Trophoblast cell (in vitro differentiated cells and primary cell): ENCODE results near the gene MFGE8. TPM values are rescaled to one million over a fixed set of nuclear protein-coding genes. Genes with fewer than 3 reads are reported as not detected.

Source experiments
- DNase-seq, 2 donors: peaks; one replicate each; pipeline ENCODE4 v3.0.0-alpha.2; 2016
- H2AFZ ChIP-seq: 2 replicates; pipeline ENCODE4 v1.6.1; 2013; ENCODE audit warnings: low read length, moderate library complexity, mild to moderate bottlenecking; ENCODE audit not compliant: insufficient read depth, poor library complexity
- H2AK5ac ChIP-seq: 2 replicates; pipeline ENCODE4 v1.6.1; 2013; ENCODE audit warnings: mild to moderate bottlenecking, low read length
- H2BK120ac ChIP-seq: 2 replicates; pipeline ENCODE4 v1.6.1; 2013; ENCODE audit warnings: low read length, mild to moderate bottlenecking, moderate library complexity; ENCODE audit not compliant: insufficient read depth, poor library complexity
- H2BK12ac ChIP-seq: 2 replicates; pipeline ENCODE4 v1.6.1; 2013; ENCODE audit warnings: mild to moderate bottlenecking, low read length, moderate library complexity
- H2BK5ac ChIP-seq: 2 replicates; pipeline ENCODE4 v1.6.1; 2013; ENCODE audit warnings: low read length, low read depth, moderate library complexity, mild to moderate bottlenecking; ENCODE audit not compliant: poor library complexity
- H3K14ac ChIP-seq: 2 replicates; pipeline ENCODE4 v1.6.1; 2013; ENCODE audit warnings: mild to moderate bottlenecking, low read length
- H3K18ac ChIP-seq: 2 replicates; pipeline ENCODE4 v1.6.1; 2013; ENCODE audit warnings: mild to moderate bottlenecking, low read length
- H3K23ac ChIP-seq: 2 replicates; pipeline ENCODE4 v1.6.1; 2013; ENCODE audit warnings: low read length
- H3K27ac ChIP-seq: 2 replicates; pipeline ENCODE4 v1.5.1; 2013; ENCODE audit warnings: low read depth, mild to moderate bottlenecking, inconsistent platforms, low read length, moderate library complexity
- H3K27me3 ChIP-seq: 2 replicates; pipeline ENCODE4 v1.6.1; 2013; ENCODE audit warnings: inconsistent platforms, mild to moderate bottlenecking, low read length, moderate library complexity; ENCODE audit not compliant: insufficient read depth
- H3K36me3 ChIP-seq, 2 experiments: 1 replicate in 1 of 2; 2 replicates in 1 of 2; pipeline ENCODE4 v1.6.1; 2013; ENCODE audit warnings: low read length in 2 of 2, mild to moderate bottlenecking in 2 of 2, moderate library complexity in 1 of 2; ENCODE audit not compliant: insufficient read depth in 2 of 2, control insufficient read depth in 1 of 2
- H3K4ac ChIP-seq: 2 replicates; pipeline ENCODE4 v1.6.1; 2013; ENCODE audit warnings: low read depth, mild to moderate bottlenecking, low read length, moderate library complexity
- H3K4me1 ChIP-seq, 2 experiments: 1 replicate in 1 of 2; 2 replicates in 1 of 2; pipeline ENCODE4 v1.6.1; 2013; ENCODE audit warnings: low read length in 2 of 2, mild to moderate bottlenecking in 2 of 2, moderate library complexity in 1 of 2; ENCODE audit not compliant: insufficient read depth in 2 of 2, control insufficient read depth in 1 of 2
- H3K4me2 ChIP-seq: 2 replicates; pipeline ENCODE4 v1.6.1; 2013; ENCODE audit warnings: inconsistent platforms, mild to moderate bottlenecking, low read length, moderate library complexity
- H3K4me3 ChIP-seq: 2 replicates; pipeline ENCODE4 v1.5.1; 2013; ENCODE audit warnings: mild to moderate bottlenecking, low read depth, low read length, inconsistent platforms
- H3K79me1 ChIP-seq: one replicate; pipeline ENCODE4 v1.6.1; 2013; ENCODE audit warnings: low read length
- H3K79me2 ChIP-seq: 2 replicates; pipeline ENCODE4 v1.6.1; 2013; ENCODE audit warnings: low read length, mild to moderate bottlenecking; ENCODE audit not compliant: control insufficient read depth, insufficient read depth, poor library complexity
- H3K9ac ChIP-seq: 2 replicates; pipeline ENCODE4 v1.6.1; 2013; ENCODE audit warnings: mild to moderate bottlenecking, low read length
- H3K9me3 ChIP-seq: 2 replicates; pipeline ENCODE4 v1.6.1; 2013; ENCODE audit warnings: low read depth, mild to moderate bottlenecking, control low read depth, inconsistent platforms, low read length; ENCODE audit not compliant: insufficient read depth
- H4K12ac ChIP-seq: 2 replicates; pipeline ENCODE4 v1.6.1; 2013; ENCODE audit warnings: low read depth, mild to moderate bottlenecking, low read length, moderate library complexity
- H4K8ac ChIP-seq: 2 replicates; pipeline ENCODE4 v1.6.1; 2013; ENCODE audit warnings: low read depth, mild to moderate bottlenecking, low read length, moderate library complexity
- H4K91ac ChIP-seq: one replicate; pipeline ENCODE4 v1.6.1; 2013; ENCODE audit warnings: low read depth, mild to moderate bottlenecking, low read length, moderate library complexity
- WGBS: extraction: QIAGEN DNeasy Blood & Tissue Kit; methylation state at CpG from one replicate; pipeline ENCODE4 v1.1.7; 2013; ENCODE audit warnings: missing lambda C conversion rate; ENCODE audit not compliant: insufficient read length, insufficient coverage; ENCODE audit errors: extremely low coverage; 5-methylcytosine and 5-hydroxymethylcytosine counted together
- polyA plus RNA-seq: library from polyadenylated mRNA; stranded (reverse); fragments of 200-250 nt; gene quantifications from 2 replicates; pipeline ENCODE4 v1.2.3, GENCODE V29; 2013

The MFGE8 gene, protein sequence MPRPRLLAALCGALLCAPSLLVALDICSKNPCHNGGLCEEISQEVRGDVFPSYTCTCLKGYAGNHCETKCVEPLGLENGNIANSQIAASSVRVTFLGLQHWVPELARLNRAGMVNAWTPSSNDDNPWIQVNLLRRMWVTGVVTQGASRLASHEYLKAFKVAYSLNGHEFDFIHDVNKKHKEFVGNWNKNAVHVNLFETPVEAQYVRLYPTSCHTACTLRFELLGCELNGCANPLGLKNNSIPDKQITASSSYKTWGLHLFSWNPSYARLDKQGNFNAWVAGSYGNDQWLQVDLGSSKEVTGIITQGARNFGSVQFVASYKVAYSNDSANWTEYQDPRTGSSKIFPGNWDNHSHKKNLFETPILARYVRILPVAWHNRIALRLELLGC
- polyA plus RNA-seq = 445 and 464 TPM in 2 replicates

DNA sequence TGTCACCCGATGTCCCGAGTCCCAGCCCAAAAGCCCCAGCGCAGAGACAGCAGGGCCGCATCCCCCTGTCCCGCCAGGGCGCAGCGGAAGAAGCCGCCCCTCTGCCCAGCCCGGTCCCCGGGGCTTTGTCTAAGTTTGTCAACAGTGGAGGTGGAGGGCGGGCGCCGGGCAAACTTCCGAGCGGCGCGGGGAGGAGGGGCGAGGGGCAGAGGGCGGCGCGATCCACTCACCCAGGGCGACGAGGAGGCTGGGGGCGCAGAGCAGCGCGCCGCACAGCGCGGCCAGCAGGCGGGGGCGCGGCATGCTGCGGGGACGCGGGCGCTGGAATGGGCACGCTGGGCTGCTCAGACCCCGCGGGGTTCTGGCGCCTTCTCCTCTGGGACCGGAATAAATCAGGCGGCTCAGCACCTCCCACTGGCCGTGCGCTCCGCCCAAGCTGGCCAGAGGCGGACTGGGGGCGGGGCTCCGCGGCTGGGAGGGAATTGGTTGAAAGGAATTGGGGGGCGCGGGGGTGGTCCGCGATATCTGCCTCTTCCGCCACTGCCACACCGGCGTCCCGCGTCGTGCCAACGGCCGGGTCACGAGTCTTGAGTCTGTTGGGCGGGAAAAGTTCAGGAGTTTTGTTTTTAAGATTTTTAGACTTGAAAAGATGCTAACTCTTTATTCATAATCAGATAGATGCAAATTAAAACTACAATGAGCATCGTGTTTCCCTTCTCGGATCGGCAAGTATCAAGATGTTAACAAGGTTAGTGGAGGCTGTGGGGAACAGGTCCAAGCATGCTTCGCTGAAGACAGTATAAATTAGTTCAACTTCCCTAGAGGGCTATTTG, at the start of gene MFGE8:
TSS of gene MFGE8 (minus strand) at position 363 of the 833 bp plus-strand sequence. CDS start at position 303, 60 bp downstream.
- H3K4me2 ChIP-seq = peak within 1 kb of the TSS; percentile 65
- H3K4ac ChIP-seq = peak within 1 kb of the TSS; percentile 84
- WGBS = no CpG with 5 or more reads among the region's 67 CpGs
- peak within 1 kb of the TSS; percentile 54 for H4K8ac ChIP-seq
- peak; percentile 16 to 47 for DNase-seq
- peak within 1 kb of the TSS; percentile 92 for H3K4me3 ChIP-seq
- H4K12ac ChIP-seq = peak within 1 kb of the TSS; percentile 71
- H2BK120ac ChIP-seq = peak within 1 kb of the TSS; percentile 56
- H3K9ac ChIP-seq = peak within 1 kb of the TSS; percentile 84
- H4K91ac ChIP-seq = peak within 1 kb of the TSS; percentile 90
- H2BK12ac ChIP-seq = peak within 1 kb of the TSS; percentile 45
- H3K4me1 ChIP-seq = peaks cover 23 to 24% of the 10 kb centered on the region in 2 experiments
- peak within 1 kb of the TSS; percentile 86 for H3K14ac ChIP-seq
- H3K36me3 ChIP-seq = peaks cover 27 to 29% of the 10 kb centered on the region in 2 experiments
- H3K23ac ChIP-seq = no peak within 1 kb of the TSS
- H3K27ac ChIP-seq = peak within 1 kb of the TSS; percentile 63
- H2AFZ ChIP-seq = peak within 1 kb of the TSS; percentile 44
- peaks cover 15% of the 10 kb centered on the region for H3K79me2 ChIP-seq
- H3K79me1 ChIP-seq = peaks cover 15% of the 10 kb centered on the region
- peak within 1 kb of the TSS; percentile 87 for H3K18ac ChIP-seq
- peak within 1 kb of the TSS; percentile 69 for H2AK5ac ChIP-seq
- no peaks in the 10 kb centered on the region for H3K27me3 ChIP-seq
- H2BK5ac ChIP-seq = peak within 1 kb of the TSS; percentile 61
- H3K9me3 ChIP-seq = no peaks in the 10 kb centered on the region

- Histone ChIP-seq H3K18ac (no peak overlapping the region), H3K23ac (no peak overlapping the region)
- no CpG with 5 or more reads among the region's 3 CpGs for WGBS
Observed at GRCh38 chr15:88959445-88959844, 46.3 kb upstream of the MFGE8 start.

GRCh38 chr15:88956906-88957305, 43.7 kb upstream of the MFGE8 start:
- Histone ChIP-seq H3K14ac (no peak overlapping the region), H2BK12ac (no peak overlapping the region), H3K79me1 (no peaks in the 10 kb centered on the region), H3K9ac (peak overlapping the region; percentile 33), H3K27me3 (no peaks in the 10 kb centered on the region), H4K91ac (no peak overlapping the region), H3K4ac (no peak overlapping the region), H3K79me2 (no peaks in the 10 kb centered on the region), H3K4me3 (no peak overlapping the region), H3K23ac (no peak overlapping the region), H4K12ac (no peak overlapping the region), H3K18ac (no peak overlapping the region), H3K4me1 (no peaks in the 10 kb centered on the region), H3K36me3 (no peaks in the 10 kb centered on the region), H4K8ac (no peak overlapping the region), H3K4me2 (no peak overlapping the region), H3K27ac (no peak overlapping the region), H2AFZ (no peak overlapping the region), H2BK120ac (no peak overlapping the region), H3K9me3 (peaks cover 2% of the 10 kb centered on the region), H2BK5ac (no peak overlapping the region), H2AK5ac (no peak overlapping the region)
- DNase-seq = no peak
- no CpG with 5 or more reads among the region's 1 CpG for WGBS

More at GRCh38 chr15:88959445-88959844, 46.3 kb upstream of the MFGE8 start:
- Histone ChIP-seq H4K8ac (no peak overlapping the region), H3K36me3 (no peaks in the 10 kb centered on the region), H4K91ac (no peak overlapping the region), H3K4me2 (no peak overlapping the region), H2BK5ac (no peak overlapping the region), H2BK120ac (no peak overlapping the region), H3K79me1 (no peaks in the 10 kb centered on the region), H2AK5ac (no peak overlapping the region), H3K9ac (no peak overlapping the region), H3K4ac (no peak overlapping the region), H3K4me3 (no peak overlapping the region), H3K27me3 (no peaks in the 10 kb centered on the region), H2AFZ (no peak overlapping the region), H2BK12ac (no peak overlapping the region), H3K9me3 (peaks cover 2% of the 10 kb centered on the region), H4K12ac (no peak overlapping the region), H3K27ac (no peak overlapping the region), H3K4me1 (no peaks in the 10 kb centered on the region), H3K79me2 (no peaks in the 10 kb centered on the region), H3K14ac (no peak overlapping the region)
- DNase-seq = no peak

GRCh38 chr15:88956263-88956662, 43.1 kb upstream of the MFGE8 start:
- H4K8ac ChIP-seq = no peak overlapping the region
- no peak overlapping the region for H3K14ac ChIP-seq
- DNase-seq = no peak
- no peak overlapping the region for H3K4me2 ChIP-seq
- no peak overlapping the region for H3K18ac ChIP-seq
- H3K9ac ChIP-seq = no peak overlapping the region
- H4K12ac ChIP-seq = no peak overlapping the region
- H3K4me1 ChIP-seq = peaks cover 0 to 1% of the 10 kb centered on the region in 2 experiments
- H3K9me3 ChIP-seq = peaks cover 2% of the 10 kb centered on the region
- H3K27ac ChIP-seq = no peak overlapping the region
- H3K4me3 ChIP-seq = no peak overlapping the region
- no CpG with 5 or more reads among the region's 7 CpGs for WGBS
- H3K23ac ChIP-seq = no peak overlapping the region
- no peak overlapping the region for H2BK5ac ChIP-seq
- no peak overlapping the region for H2AFZ ChIP-seq
- no peaks in the 10 kb centered on the region for H3K79me2 ChIP-seq
- no peaks in the 10 kb centered on the region for H3K27me3 ChIP-seq
- no peak overlapping the region for H2BK12ac ChIP-seq
- no peak overlapping the region for H2AK5ac ChIP-seq
- no peak overlapping the region for H3K4ac ChIP-seq
- no peaks in the 10 kb centered on the region for H3K79me1 ChIP-seq
- no peaks in the 10 kb centered on the region for H3K36me3 ChIP-seq
- H4K91ac ChIP-seq = no peak overlapping the region
- no peak overlapping the region for H2BK120ac ChIP-seq
